BLaER1 treated with 17β-estradiol and CSF1 and Interleukin-3, amounts not matched to agents 10 nM and 100 nM (cell line): ENCODE data around the gene CNPY4.

Experiments used
- H3K27ac ChIP-seq, 11 experiments: shearing (Covaris generic); formaldehyde crosslinking; 2 replicates each; pipeline ENCODE4 v1.8.1; 2022
- H3K27me3 ChIP-seq, 11 experiments: shearing (Covaris generic); formaldehyde crosslinking; 2 replicates each; pipeline ENCODE4 v1.8.1; 2022
- H3K36me3 ChIP-seq, 11 experiments: shearing (Covaris generic); formaldehyde crosslinking; 2 replicates each; pipeline ENCODE4 v1.8.1; 2022
- H3K4me1 ChIP-seq, 10 experiments: shearing (Covaris generic); formaldehyde crosslinking; 2 replicates each; pipeline ENCODE4 v1.8.1; 2022
- H3K4me2 ChIP-seq, 11 experiments: shearing (Covaris generic); formaldehyde crosslinking; 2 replicates each; pipeline ENCODE4 v1.8.1; 2022
- H3K4me3 ChIP-seq, 10 experiments: shearing (Covaris generic); formaldehyde crosslinking; 2 replicates each; pipeline ENCODE4 v1.8.1; 2022
- H3K9ac ChIP-seq, 11 experiments: shearing (Covaris generic); formaldehyde crosslinking; 2 replicates each; pipeline ENCODE4 v1.8.1; 2022
- H3K9me3 ChIP-seq, 11 experiments: shearing (Covaris generic); formaldehyde crosslinking; replicated peaks in 1 of 11; 2 replicates each; pipeline ENCODE4 v1.8.1; 2022
- H4K20me1 ChIP-seq, 11 experiments: shearing (Covaris generic); formaldehyde crosslinking; 2 replicates each; pipeline ENCODE4 v1.8.1; 2022
- Cebpa-rat ChIP-seq, 11 experiments: shearing (Covaris generic); IDR thresholded peaks; 2 replicates each; pipeline ENCODE4 v1.8.1; 2022

Gene CNPY4

GRCh38 chr7:100157334-100158228 lies 38.1 kb downstream of the CNPY4 start:
- Histone ChIP-seq H3K4me3 (peak overlapping the region; percentile 80 to 100 (median 94)), H3K27me3 (no peaks in the 10 kb centered on the region), H3K36me3 (peaks cover 40 to 51% (median 45%) of the 10 kb centered on the region in 11 experiments), H3K4me2 (peak overlapping the region; percentile 89 to 100 (median 97)), H3K9me3 (no peaks in the 10 kb centered on the region), H3K4me1 (peaks cover 52 to 70% (median 60%) of the 10 kb centered on the region in 10 experiments), H3K9ac (peak overlapping the region; percentile 87 to 98 (median 94)), H4K20me1 (peaks cover 39 to 56% (median 49%) of the 10 kb centered on the region in 11 experiments), H3K27ac (peak overlapping the region; percentile 79 to 96 (median 92); a peak in 21 of 22 replicates)
- no peak for TF ChIP-seq Cebpa-rat (IDR thresholded peaks at IDR 0.05)

- Histone ChIP-seq H4K20me1 (peaks cover 37 to 48% (median 44%) of the 10 kb centered on the region in 11 experiments), H3K27ac (peak within 1 kb of the TSS; percentile 79 to 96 (median 92)), H3K27me3 (no peaks in the 10 kb centered on the region; a peak in 1 of 22 replicates), H3K4me2 (peak within 1 kb of the TSS; percentile 89 to 100 (median 97)), H3K4me1 (peaks cover 44 to 67% (median 51%) of the 10 kb centered on the region in 10 experiments), H3K36me3 (peaks cover 31 to 42% (median 36%) of the 10 kb centered on the region in 11 experiments), H3K9ac (peak within 1 kb of the TSS; percentile 87 to 98 (median 94)), H3K4me3 (peak within 1 kb of the TSS; percentile 80 to 100 (median 94)), H3K9me3 (no peaks in the 10 kb centered on the region)
- TF ChIP-seq Cebpa-rat (IDR thresholded peaks at IDR 0.05) = no peak
Observed at GRCh38 chr7:100158229-100159098, 39.0 kb downstream of the CNPY4 start, which contains the start of gene TRAPPC14. Gene TRAPPC14, minus strand, starts transcription at chr7:100158723. Its CDS starts 224 bp downstream, at chr7:100158499.

- Histone ChIP-seq H3K9me3 (no peaks in the 10 kb centered on the region), H3K4me2 (peak overlapping the region; percentile 69 to 100 (median 97)), H3K4me1 (peaks cover 38 to 62% (median 44%) of the 10 kb centered on the region in 10 experiments), H3K27ac (peak overlapping the region in 10 of 11 experiments; percentile 86 to 96 (median 92); a peak in 20 of 22 replicates), H3K27me3 (no peaks in the 10 kb centered on the region; a peak in 1 of 22 replicates), H3K4me3 (peak overlapping the region; percentile 80 to 100 (median 94)), H4K20me1 (peaks cover 30 to 41% (median 37%) of the 10 kb centered on the region in 11 experiments), H3K9ac (peak overlapping the region; percentile 87 to 98 (median 94)), H3K36me3 (peaks cover 25 to 36% (median 29%) of the 10 kb centered on the region in 11 experiments)
- no peak for TF ChIP-seq Cebpa-rat (IDR thresholded peaks at IDR 0.05)
Observed at GRCh38 chr7:100159099-100159623, 39.7 kb downstream of the CNPY4 start.

GRCh38 chr7:100160067-100160466 lies 40.6 kb downstream of the CNPY4 start:
- Histone ChIP-seq H3K4me3 (no peak overlapping the region), H3K4me2 (peak overlapping the region in 2 of 11 experiments; percentile 12 to 97; a peak in 2 of 22 replicates), H3K36me3 (peaks cover 16 to 26% (median 21%) of the 10 kb centered on the region in 11 experiments), H3K9ac (no peak overlapping the region), H3K27me3 (no peaks in the 10 kb centered on the region; a peak in 1 of 22 replicates), H3K4me1 (peaks cover 32 to 53% (median 38%) of the 10 kb centered on the region in 10 experiments), H3K9me3 (no peaks in the 10 kb centered on the region), H3K27ac (no peak overlapping the region), H4K20me1 (peaks cover 24 to 32% (median 27%) of the 10 kb centered on the region in 11 experiments)
- no peak for TF ChIP-seq Cebpa-rat (IDR thresholded peaks at IDR 0.05)

- peaks cover 0 to 14% (median 0%) of the 10 kb centered on the region in 11 experiments; a peak in 6 of 22 replicates for H4K20me1 ChIP-seq
- peaks cover 0 to 25% (median 23%) of the 10 kb centered on the region in 11 experiments; a peak in 19 of 22 replicates for H3K27me3 ChIP-seq
- no peaks in the 10 kb centered on the region for H3K36me3 ChIP-seq
- H3K9me3 ChIP-seq = no peaks in the 10 kb centered on the region
- no peak overlapping the region for H3K9ac ChIP-seq
- no peak for TF ChIP-seq Cebpa-rat (IDR thresholded peaks at IDR 0.05)
- no peak overlapping the region for H3K4me2 ChIP-seq
- H3K4me1 ChIP-seq = peaks cover 25 to 49% (median 28%) of the 10 kb centered on the region in 10 experiments
- H3K27ac ChIP-seq = no peak overlapping the region
- H3K4me3 ChIP-seq = no peak overlapping the region
Observed at GRCh38 chr7:100163006-100163531, 43.6 kb downstream of the CNPY4 start.

- Histone ChIP-seq H4K20me1 (peaks cover 0 to 20% (median 0%) of the 10 kb centered on the region in 11 experiments; a peak in 6 of 22 replicates), H3K9me3 (no peaks in the 10 kb centered on the region), H3K4me2 (no peak overlapping the region), H3K27me3 (peaks cover 0 to 33% (median 31%) of the 10 kb centered on the region in 11 experiments; a peak in 19 of 22 replicates), H3K4me1 (peaks cover 31 to 55% (median 33%) of the 10 kb centered on the region in 10 experiments), H3K4me3 (no peak overlapping the region), H3K36me3 (no peaks in the 10 kb centered on the region), H3K9ac (no peak overlapping the region), H3K27ac (no peak overlapping the region)
- no peak for TF ChIP-seq Cebpa-rat (IDR thresholded peaks at IDR 0.05)
Observed at GRCh38 chr7:100163871-100164270, 44.4 kb downstream of the CNPY4 start.

- peak overlapping the region; percentile 71 to 99 (median 85); a peak in 17 of 22 replicates for H3K4me2 ChIP-seq
- TF ChIP-seq Cebpa-rat (IDR thresholded peaks at IDR 0.05) = no peak
- H3K4me1 ChIP-seq = peaks cover 37 to 63% (median 48%) of the 10 kb centered on the region in 10 experiments
Observed at GRCh38 chr7:100166317-100166940, 47.0 kb downstream of the CNPY4 start.

More at GRCh38 chr7:100166317-100166940, 47.0 kb downstream of the CNPY4 start:
- Histone ChIP-seq H4K20me1 (peaks cover 0 to 44% (median 14%) of the 10 kb centered on the region in 11 experiments; a peak in 15 of 22 replicates), H3K9me3 (no peaks in the 10 kb centered on the region), H3K27me3 (peaks cover 21 to 59% (median 56%) of the 10 kb centered on the region in 11 experiments), H3K27ac (peak overlapping the region in 2 of 11 experiments; percentile 35 to 38; a peak in 2 of 22 replicates), H3K9ac (peak overlapping the region in 3 of 11 experiments; percentile 0 to 52 (median 32); a peak in 4 of 22 replicates), H3K4me3 (peak overlapping the region in 3 of 10 experiments; percentile 47 to 63 (median 59); a peak in 2 of 20 replicates), H3K36me3 (peaks cover 0 to 8% (median 0%) of the 10 kb centered on the region in 11 experiments; a peak in 7 of 22 replicates)
